IMR-90 (cell line): ENCODE data around the gene PGPEP1.

Experiments
- BHLHE40 ChIP-seq: fragments of 150-350 bp; IDR thresholded peaks from 2 replicates; pipeline ENCODE4 v1.6.1; 2016; ENCODE audit warnings: mild to moderate bottlenecking, low read depth, low read length
- CHD1 ChIP-seq: IDR thresholded peaks from 2 replicates; pipeline ENCODE4 v1.6.1; 2012; ENCODE audit warnings: low read depth, low read length, improper control_type of control experiment
- CTCF ChIP-seq: conservative IDR thresholded peaks from 2 replicates; pipeline ENCODE4 v1.5.1; 2012; ENCODE audit warnings: mild to moderate bottlenecking, low read depth, low read length, improper control_type of control experiment
- ELK1 ChIP-seq: fragments of 150-350 bp; IDR thresholded peaks from 2 replicates; pipeline ENCODE4 v1.6.1; 2016; ENCODE audit warnings: low read depth, mild to moderate bottlenecking, low read length, moderate library complexity, borderline replicate concordance
- FOS ChIP-seq: fragments of 150-350 bp; IDR thresholded peaks from 2 replicates; pipeline ENCODE4 v1.6.1; 2016; ENCODE audit warnings: low read depth, low read length
- MAFK ChIP-seq: IDR thresholded peaks from 2 replicates; pipeline ENCODE4 v1.6.1; 2012; ENCODE audit warnings: low read depth, low read length, improper control_type of control experiment
- MAZ ChIP-seq: IDR thresholded peaks from 2 replicates; pipeline ENCODE4 v1.6.1; 2012; ENCODE audit warnings: low read depth, mild to moderate bottlenecking, low read length, improper control_type of control experiment, moderate library complexity, borderline replicate concordance
- POLR2A ChIP-seq: IDR thresholded peaks from 2 replicates; pipeline ENCODE4 v1.6.1; 2012; ENCODE audit warnings: mild to moderate bottlenecking, low read depth, low read length
- RFX5 ChIP-seq: IDR thresholded peaks from 2 replicates; pipeline ENCODE4 v1.8.0; 2012; ENCODE audit warnings: low read depth, mild to moderate bottlenecking, low read length, moderate library complexity
- TF ChIP-seq, protein P1 (sequence below): fragments of 150-350 bp; IDR thresholded peaks from 2 replicates; pipeline ENCODE4 v1.6.1; 2017; ENCODE audit warnings: mild to moderate bottlenecking, antibody characterized with exemption, low read length, low read depth

DNA sequence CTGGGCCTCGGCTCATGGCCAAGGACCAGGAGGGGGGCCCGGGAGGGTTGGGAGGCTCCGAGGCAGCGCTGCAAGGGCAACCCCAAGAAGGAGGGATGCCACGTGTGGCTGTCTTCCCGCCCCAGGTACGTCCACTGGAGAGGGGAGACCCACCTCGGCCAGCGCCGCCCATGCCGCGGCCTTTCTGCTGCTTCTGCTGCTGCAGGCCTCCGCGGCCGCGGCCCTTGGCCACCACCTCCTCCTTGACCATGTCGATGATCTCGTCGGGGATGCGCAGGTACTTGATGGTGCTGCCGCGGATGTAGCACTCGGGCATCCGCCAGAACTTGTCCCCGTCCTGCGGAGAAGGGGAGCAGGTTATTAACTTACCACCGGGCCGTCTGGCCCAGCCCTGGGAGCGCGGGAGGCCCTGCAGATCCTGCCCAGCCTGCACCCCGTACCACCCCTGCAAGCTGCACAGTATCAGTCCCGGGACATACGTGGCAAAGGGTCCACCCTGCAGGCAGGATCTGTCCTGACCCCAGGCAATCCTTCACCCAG, 30.8 kb upstream of the PGPEP1 start:
- TF ChIP-seq, protein P1, sequence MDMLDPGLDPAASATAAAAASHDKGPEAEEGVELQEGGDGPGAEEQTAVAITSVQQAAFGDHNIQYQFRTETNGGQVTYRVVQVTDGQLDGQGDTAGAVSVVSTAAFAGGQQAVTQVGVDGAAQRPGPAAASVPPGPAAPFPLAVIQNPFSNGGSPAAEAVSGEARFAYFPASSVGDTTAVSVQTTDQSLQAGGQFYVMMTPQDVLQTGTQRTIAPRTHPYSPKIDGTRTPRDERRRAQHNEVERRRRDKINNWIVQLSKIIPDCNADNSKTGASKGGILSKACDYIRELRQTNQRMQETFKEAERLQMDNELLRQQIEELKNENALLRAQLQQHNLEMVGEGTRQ: no peak
- TF ChIP-seq POLR2A (no peak), FOS (no peak), CHD1 (no peak), CTCF (no peak), MAZ (no peak), RFX5 (no peak), ELK1 (no peak), BHLHE40 (no peak), MAFK (no peak)
